Activated CD4-positive, alpha-beta memory T cell treated with anti-CD3 and anti-CD28 coated beads for 36 hours (primary cell): ENCODE results near the gene MUC2. TPM values are rescaled to one million over a fixed set of nuclear protein-coding genes. Genes with fewer than 3 reads are reported as not detected.
A peak's percentile ranks its signal among the peaks of the same experiment; 100 is the strongest.

Experiments
- CTCF ChIA-PET: fragments of 350-600 bp; sonication (Branson Sonifier 250); formaldehyde crosslinking; loops from one replicate; lab custom pipeline; 2021; ENCODE audit warnings: antibody characterized with exemption, inconsistent platforms; lab: Charles Lee
- POLR2A ChIA-PET: fragments of 350-600 bp; sonication (Branson Sonifier 250); formaldehyde crosslinking; loops from one replicate; lab custom pipeline; 2021; ENCODE audit warnings: antibody characterized with exemption; lab: Charles Lee
- DNase-seq: peaks from one replicate; pipeline ENCODE4 v3.0.0-alpha.2; 2020
- H3K27ac Mint-ChIP-seq: one replicate; pipeline ENCODE4 v1.8.0; 2021; ENCODE audit warnings: mixed read lengths
- H3K27me3 Mint-ChIP-seq: one replicate; pipeline ENCODE4 v1.8.0; 2021; ENCODE audit warnings: mixed read lengths
- H3K36me3 Mint-ChIP-seq: one replicate; pipeline ENCODE4 v1.8.0; 2021; ENCODE audit warnings: mixed read lengths
- H3K4me1 Mint-ChIP-seq: one replicate; pipeline ENCODE4 v1.8.0; 2021; ENCODE audit warnings: low read depth, mixed read lengths
- H3K4me3 Mint-ChIP-seq: one replicate; pipeline ENCODE4 v1.8.0; 2021; ENCODE audit warnings: mild to moderate bottlenecking, mixed read lengths
- H3K9me3 Mint-ChIP-seq: one replicate; pipeline ENCODE4 v1.8.0; 2021; ENCODE audit warnings: mixed read lengths
- intact Hi-C: fragments of 100-400 bp; cut with micrococcal nuclease; formaldehyde crosslinking; loops from one replicate; pipeline ENCODE4 v1.15.1; 2023
- total RNA-seq, 2 experiments: library from RNA; stranded (reverse); gene quantifications; one replicate each; pipeline ENCODE4 v1.2.3, GENCODE V29; 2021

The MUC2 gene
- total RNA-seq, result not detected

DNA sequence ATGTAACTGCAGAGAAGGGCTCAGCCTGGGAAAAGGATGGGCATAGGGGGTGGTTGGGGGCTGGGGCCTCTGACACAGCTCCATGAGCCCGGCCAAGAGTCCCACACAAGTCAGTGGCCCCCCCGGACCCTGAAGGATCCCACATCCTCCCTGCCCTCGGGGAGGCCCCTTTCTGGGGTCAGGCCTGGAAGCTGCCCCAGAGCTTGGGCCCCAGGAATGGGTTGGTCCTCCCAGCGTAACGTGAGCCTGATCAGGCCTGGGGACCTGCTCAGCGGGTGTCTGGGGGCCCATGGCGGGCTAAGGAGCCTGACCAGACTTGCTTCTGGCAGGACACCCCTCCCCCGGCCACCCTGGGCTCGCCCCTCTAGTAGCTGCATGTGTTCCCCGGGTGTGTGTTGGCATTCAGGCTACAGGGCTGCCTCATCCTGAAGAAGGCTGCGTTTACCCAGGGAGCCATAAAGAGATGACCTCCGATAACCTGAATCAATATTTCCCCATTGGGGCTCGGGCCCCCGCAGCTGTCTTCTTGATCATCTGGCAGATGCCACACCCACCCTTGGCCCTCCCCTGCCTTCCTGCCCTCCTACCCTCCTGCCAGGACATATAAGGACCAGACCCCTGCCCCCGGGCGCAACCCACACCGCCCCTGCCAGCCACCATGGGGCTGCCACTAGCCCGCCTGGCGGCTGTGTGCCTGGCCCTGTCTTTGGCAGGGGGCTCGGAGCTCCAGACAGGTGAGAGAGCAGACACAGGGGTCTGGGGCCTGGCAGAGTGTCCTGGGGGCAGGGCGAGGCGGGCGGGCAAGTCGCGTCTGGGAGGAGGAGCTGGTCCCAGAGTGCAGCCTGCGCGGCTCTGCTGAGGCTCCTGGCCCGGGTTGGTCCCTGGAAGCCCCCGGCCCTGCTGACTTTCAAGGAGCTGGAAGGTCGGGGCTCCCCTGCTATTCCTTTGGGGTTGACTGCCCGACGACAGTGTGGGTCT lies at the start of gene MUC2:
TSS of gene MUC2 (plus strand) at position 631 of the 978 bp plus-strand sequence.
- Mint-ChIP-seq H3K9me3 (no peaks in the 10 kb centered on the region), H3K4me3 (no peak within 1 kb of the TSS), H3K4me1 (no peaks in the 10 kb centered on the region), H3K27ac (no peak within 1 kb of the TSS), H3K36me3 (no peaks in the 10 kb centered on the region), H3K27me3 (peaks cover 2% of the 10 kb centered on the region)
- ChIA-PET POLR2A (no interaction called here), CTCF (no interaction called here)
- peak; percentile 7 for DNase-seq
- intact Hi-C loops, result no loop called here

DNA sequence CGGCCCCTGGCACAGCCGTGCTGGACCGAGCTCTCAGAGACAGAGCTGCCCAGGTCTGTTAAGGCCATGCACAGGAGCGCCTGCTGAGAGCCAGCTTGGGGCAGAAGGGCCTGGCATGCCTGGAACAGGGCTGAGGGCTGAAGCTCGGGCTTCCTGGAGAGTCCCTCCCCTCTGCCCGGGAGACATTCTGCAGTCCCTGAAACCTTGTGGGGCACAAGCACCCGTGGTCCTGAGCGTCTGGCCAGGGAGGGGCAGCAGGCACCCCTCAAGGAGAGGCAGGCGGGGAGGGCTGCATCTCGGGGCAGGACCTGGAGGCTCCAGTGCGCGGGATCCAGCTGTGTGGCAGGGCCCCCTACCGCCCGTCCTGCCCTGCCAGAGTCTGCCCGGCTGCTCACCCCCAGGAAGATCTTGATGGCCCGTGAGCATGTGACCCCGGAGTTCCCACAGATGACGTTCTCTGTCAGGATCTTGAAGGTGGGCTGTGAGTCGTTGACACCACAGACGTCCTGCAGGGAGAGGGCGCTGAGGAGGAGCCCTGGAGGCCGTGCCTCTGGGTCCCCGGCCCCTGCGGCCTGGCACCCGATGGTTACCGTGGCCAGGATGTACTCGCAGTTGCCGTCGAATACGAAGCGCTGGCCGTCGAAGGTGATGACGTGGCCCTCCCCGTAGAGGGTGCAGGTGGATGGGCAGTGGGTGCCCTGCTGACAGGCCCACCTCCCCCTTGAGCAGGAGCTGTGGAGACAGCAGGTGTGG lies 49.1 kb upstream of the MUC2 start:
- no peak for DNase-seq
- Mint-ChIP-seq H3K4me1 (no peaks in the 10 kb centered on the region), H3K4me3 (no peak overlapping the region), H3K36me3 (no peaks in the 10 kb centered on the region), H3K27ac (no peak overlapping the region), H3K27me3 (no peaks in the 10 kb centered on the region), H3K9me3 (no peaks in the 10 kb centered on the region)
- CTCF ChIA-PET, result no interaction called here
- POLR2A ChIA-PET, result no interaction called here
- intact Hi-C loops, result no loop called here

DNA sequence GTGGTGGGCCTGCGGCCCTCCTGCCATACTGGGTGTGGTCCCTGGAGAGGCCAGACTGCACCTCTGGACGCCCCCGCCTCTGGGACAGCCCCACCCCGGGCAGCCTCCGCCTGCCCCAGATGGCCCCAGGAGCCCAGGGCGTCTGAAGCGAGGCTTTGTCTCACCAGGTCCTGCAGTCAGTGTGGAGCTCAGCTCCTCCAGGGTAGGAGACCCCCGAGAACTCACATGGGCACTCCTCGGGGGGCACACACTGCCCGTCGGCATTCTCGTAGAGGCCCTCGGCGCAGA lies 48.6 kb upstream of the MUC2 start:
- POLR2A ChIA-PET, result no interaction called here
- Mint-ChIP-seq H3K4me1 (no peaks in the 10 kb centered on the region), H3K4me3 (no peak overlapping the region), H3K36me3 (no peaks in the 10 kb centered on the region), H3K27ac (no peak overlapping the region), H3K9me3 (no peaks in the 10 kb centered on the region), H3K27me3 (no peaks in the 10 kb centered on the region)
- DNase-seq, result no peak
- intact Hi-C loops, result no loop called here
- CTCF ChIA-PET, result no interaction called here

DNA sequence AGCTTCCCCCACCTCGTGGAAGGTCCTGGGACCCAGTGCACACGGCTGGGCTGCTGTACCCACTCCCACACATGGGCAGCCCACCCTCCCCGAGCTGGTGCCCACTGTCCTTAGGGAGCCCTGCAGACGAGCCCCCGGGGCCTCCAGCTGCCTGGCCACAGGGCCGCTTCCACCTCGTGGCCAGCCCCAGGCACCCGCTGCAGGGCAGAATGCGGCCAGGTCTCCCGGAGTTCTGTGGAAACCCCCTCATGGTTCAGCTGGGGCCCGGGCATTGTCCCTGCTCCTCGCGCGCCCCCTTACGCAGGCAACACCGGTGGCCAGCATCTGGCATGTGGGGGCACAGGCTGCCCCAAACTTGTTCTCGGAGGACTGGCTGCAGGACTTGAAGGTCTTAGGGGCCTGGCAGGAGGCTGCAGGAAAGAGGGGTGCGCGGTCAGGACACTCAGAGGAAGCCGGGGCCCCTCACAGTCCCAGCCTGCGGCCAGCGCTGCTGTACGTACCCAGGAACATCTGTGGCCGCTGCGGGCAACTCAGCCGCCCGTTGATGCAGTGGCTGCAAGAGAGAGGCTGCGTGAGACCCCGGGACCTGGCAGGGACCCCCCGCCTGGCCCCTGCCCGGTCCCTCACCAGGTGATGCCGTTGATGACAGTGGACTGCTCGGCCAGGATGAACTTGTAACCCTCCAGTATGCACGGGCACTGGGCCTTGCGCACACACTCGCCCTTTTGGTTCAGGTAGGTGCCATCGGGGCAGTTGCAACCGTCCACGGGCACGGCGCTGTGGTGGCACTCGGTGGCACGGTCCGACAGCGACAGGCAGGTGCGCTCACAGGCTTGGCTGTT lies 47.8 kb upstream of the MUC2 start:
- POLR2A ChIA-PET, result no interaction called here
- CTCF ChIA-PET, result no interaction called here
- Mint-ChIP-seq H3K4me1 (no peaks in the 10 kb centered on the region), H3K27me3 (no peaks in the 10 kb centered on the region), H3K27ac (no peak overlapping the region), H3K9me3 (no peaks in the 10 kb centered on the region), H3K36me3 (no peaks in the 10 kb centered on the region), H3K4me3 (no peak overlapping the region)
- intact Hi-C loops, result no loop called here
- DNase-seq, result no peak

DNA sequence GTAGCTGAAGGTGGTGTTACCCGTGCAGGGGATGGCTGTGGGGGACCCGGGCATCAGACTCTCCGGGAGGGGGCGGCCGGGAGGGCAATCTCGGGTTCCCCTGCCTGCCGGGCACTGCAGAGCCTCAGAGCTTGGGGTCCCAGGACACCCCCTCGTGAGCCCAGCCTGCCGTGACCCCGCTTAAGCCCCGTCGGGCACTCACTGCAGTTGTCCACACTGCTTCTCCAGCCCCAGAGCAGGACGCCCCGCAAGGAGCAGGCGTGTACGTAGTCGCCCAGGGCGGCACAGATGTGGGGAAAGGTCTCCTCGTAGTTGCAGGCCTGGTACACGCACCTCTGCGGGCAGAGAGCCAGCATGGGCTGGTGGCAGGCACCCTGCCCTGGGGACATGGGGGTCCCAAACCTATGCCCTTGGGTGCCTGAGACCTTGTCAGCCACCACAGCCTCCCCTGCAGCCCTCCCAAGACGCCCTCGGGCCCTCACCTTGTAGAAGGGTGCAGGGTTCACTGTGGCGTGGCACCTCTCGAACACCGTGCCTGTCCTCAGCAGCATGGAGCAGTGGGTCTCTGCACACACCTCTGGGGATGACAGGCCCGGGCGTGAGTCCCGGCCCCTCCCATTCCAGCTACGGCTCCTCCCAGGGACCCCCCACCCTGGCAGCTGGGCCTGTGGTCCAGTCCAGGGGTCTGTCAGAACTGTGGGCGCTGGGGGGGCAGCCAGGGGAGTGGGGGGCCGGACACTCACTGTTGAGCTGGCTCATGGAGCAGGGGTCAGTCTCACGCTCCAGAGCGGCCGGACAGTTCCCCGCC lies 47.0 kb upstream of the MUC2 start:
- Mint-ChIP-seq H3K4me1 (no peaks in the 10 kb centered on the region), H3K36me3 (no peaks in the 10 kb centered on the region), H3K9me3 (peaks cover 6% of the 10 kb centered on the region), H3K4me3 (no peak overlapping the region), H3K27ac (no peak overlapping the region), H3K27me3 (no peaks in the 10 kb centered on the region)
- ChIA-PET POLR2A (no interaction called here), CTCF (no interaction called here)
- no peak for DNase-seq
- intact Hi-C loops, result no loop called here

DNA sequence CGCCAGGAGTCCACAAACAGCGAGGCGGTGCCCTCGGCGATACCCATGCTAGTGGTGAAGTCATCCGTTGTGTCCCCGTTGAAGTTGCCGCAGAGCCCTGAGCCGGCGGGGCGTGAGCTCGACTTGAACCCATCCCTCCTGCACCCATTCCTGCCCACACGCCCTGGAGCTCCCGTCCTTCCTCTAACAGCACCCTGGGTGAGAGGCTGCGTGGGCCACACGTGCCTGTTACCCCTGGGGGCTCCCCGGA lies 46.5 kb upstream of the MUC2 start:
- DNase-seq, result no peak
- H3K36me3 Mint-ChIP-seq, result no peaks in the 10 kb centered on the region
- ChIA-PET CTCF (no interaction called here), POLR2A (no interaction called here)
- H3K4me1 Mint-ChIP-seq, result no peaks in the 10 kb centered on the region
- intact Hi-C loops, result no loop called here
- H3K4me3 Mint-ChIP-seq, result no peak overlapping the region
- peaks cover 6% of the 10 kb centered on the region for H3K9me3 Mint-ChIP-seq
- H3K27me3 Mint-ChIP-seq, result no peaks in the 10 kb centered on the region
- H3K27ac Mint-ChIP-seq, result no peak overlapping the region

DNA sequence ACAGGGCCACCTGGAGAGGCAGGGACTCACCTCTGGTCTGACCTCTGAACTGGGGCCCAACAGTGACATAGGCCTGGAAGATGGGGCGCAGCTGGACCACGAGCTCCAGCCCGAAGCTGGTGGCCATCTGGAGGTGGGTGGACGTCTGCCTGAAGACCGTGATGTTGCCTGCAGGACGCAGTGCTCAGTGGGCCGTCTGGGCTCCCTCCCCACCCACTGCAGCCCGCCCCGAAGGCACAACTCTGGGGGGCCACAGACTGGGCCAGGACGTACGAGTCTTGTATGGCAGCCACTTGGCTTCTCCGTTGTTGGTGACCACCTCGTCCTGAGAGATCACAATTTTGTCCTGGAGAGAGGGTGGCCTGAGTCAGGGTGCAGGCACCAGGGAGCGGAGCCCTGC lies 46.1 kb upstream of the MUC2 start:
- ChIA-PET CTCF (no interaction called here), POLR2A (no interaction called here)
- Mint-ChIP-seq H3K27ac (no peak overlapping the region), H3K4me3 (no peak overlapping the region), H3K36me3 (no peaks in the 10 kb centered on the region), H3K4me1 (no peaks in the 10 kb centered on the region), H3K9me3 (peaks cover 6% of the 10 kb centered on the region), H3K27me3 (no peaks in the 10 kb centered on the region)
- intact Hi-C loops, result no loop called here
- DNase-seq, result no peak

DNA sequence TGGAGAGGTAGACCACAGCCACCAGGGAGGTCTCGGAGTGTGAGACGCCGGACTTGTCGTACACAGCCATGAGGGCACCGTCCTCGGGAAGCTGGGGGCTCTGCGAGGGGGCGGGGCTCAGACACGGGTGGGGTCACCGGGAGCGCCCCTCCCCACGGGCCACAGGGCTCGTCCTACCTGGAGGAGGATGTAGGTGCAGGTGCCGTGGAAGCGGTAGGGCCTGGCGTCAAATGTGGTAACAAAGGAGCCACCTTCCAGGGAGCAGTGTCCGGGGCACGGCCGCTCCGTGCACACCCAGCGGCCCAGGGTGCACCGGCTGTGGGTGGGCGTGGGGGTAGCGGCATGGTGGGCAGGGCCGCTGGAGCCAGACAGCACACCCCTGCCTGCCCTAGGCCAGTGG lies 45.6 kb upstream of the MUC2 start:
- Mint-ChIP-seq H3K9me3 (peaks cover 6% of the 10 kb centered on the region), H3K27ac (no peak overlapping the region), H3K4me3 (no peak overlapping the region), H3K4me1 (no peaks in the 10 kb centered on the region), H3K27me3 (no peaks in the 10 kb centered on the region), H3K36me3 (no peaks in the 10 kb centered on the region)
- intact Hi-C loops, result no loop called here
- ChIA-PET POLR2A (no interaction called here), CTCF (no interaction called here)
- no peak for DNase-seq

DNA sequence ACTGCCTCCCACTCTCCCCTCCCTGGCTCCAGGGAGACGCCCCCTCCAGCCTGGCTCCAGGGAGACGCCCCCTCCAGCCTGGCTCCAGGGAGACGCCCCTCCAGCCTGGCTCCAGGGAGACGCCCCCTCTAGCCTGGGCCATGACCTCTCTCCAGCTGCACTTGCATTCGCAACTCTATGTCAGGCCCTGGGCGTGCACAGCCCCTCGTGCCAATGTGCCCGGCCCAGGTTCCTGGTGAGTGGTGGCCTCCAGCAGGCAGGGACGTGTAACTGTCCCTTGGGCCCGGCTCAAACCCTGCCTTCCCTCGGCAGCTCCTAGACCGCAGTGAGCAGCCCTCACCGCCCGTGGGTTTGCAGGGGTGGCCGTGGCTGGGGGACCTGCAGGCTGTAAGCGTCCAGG lies 45.0 kb upstream of the MUC2 start:
- no peak for DNase-seq
- no peaks in the 10 kb centered on the region for H3K36me3 Mint-ChIP-seq
- no peak overlapping the region for H3K4me3 Mint-ChIP-seq
- ChIA-PET POLR2A (no interaction called here), CTCF (no interaction called here)
- peaks cover 6% of the 10 kb centered on the region for H3K9me3 Mint-ChIP-seq
- intact Hi-C loops, result no loop called here
- H3K4me1 Mint-ChIP-seq, result no peaks in the 10 kb centered on the region
- H3K27me3 Mint-ChIP-seq, result no peaks in the 10 kb centered on the region
- H3K27ac Mint-ChIP-seq, result no peak overlapping the region

DNA sequence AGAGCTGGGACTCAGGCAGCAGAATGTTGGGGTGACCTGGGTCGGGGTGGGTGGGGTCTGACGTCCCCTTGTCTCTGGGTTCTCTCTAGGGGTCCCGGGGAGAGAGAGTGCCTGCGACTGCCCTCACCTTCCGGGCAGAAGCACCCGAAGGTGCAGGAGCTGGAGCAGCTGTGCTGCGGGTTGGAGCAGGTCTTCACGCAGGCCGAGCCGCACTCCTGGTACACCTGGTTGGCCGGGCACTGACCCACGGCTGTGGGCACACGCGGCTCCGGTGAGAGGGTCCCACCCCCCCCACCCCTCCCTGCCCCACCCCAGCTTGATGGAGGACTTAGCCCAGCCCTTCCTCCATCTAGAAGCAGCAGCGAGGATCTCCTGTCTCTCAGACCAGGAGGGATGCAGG lies 44.6 kb upstream of the MUC2 start:
- POLR2A ChIA-PET, result no interaction called here
- CTCF ChIA-PET, result no interaction called here
- no peak for DNase-seq
- no peaks in the 10 kb centered on the region for H3K36me3 Mint-ChIP-seq
- no peaks in the 10 kb centered on the region for H3K27me3 Mint-ChIP-seq
- no peak overlapping the region for H3K4me3 Mint-ChIP-seq
- intact Hi-C loops, result no loop called here
- H3K27ac Mint-ChIP-seq, result no peak overlapping the region
- peaks cover 6% of the 10 kb centered on the region for H3K9me3 Mint-ChIP-seq
- no peaks in the 10 kb centered on the region for H3K4me1 Mint-ChIP-seq

DNA sequence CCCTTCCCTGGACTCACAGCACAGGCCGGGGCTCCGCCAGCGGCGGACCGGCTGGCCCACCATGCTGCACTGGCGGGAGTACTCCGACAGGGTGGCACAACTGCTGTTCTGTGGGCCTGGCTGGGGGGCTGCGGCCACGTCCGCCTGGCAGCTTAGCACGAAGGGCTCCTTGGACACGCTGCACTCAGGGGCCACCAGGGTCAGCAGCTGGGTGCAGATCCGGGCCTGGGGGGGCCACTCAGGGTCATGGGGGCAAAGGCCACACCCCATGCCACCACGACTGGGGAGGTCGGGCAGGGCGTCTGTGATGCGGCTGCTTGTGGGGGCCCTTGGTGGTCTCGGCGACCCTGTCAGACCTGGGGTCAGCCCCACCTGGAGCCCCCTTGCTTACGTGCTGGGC lies 44.1 kb upstream of the MUC2 start:
- Mint-ChIP-seq H3K27ac (no peak overlapping the region), H3K27me3 (no peaks in the 10 kb centered on the region), H3K9me3 (peaks cover 6% of the 10 kb centered on the region), H3K4me3 (no peak overlapping the region), H3K4me1 (no peaks in the 10 kb centered on the region), H3K36me3 (no peaks in the 10 kb centered on the region)
- intact Hi-C loops, result no loop called here
- ChIA-PET CTCF (no interaction called here), POLR2A (no interaction called here)
- no peak for DNase-seq
